ENCODE data around the gene AKT3. TPM values are rescaled to one million over a fixed set of nuclear protein-coding genes. Genes with fewer than 3 reads are reported as not detected.
A peak's percentile ranks its signal among the peaks of the same experiment; 100 is the strongest.

The AKT3 gene
- total RNA-seq, 1 experiment from 2014 or later = 18.7 TPM

DNA sequence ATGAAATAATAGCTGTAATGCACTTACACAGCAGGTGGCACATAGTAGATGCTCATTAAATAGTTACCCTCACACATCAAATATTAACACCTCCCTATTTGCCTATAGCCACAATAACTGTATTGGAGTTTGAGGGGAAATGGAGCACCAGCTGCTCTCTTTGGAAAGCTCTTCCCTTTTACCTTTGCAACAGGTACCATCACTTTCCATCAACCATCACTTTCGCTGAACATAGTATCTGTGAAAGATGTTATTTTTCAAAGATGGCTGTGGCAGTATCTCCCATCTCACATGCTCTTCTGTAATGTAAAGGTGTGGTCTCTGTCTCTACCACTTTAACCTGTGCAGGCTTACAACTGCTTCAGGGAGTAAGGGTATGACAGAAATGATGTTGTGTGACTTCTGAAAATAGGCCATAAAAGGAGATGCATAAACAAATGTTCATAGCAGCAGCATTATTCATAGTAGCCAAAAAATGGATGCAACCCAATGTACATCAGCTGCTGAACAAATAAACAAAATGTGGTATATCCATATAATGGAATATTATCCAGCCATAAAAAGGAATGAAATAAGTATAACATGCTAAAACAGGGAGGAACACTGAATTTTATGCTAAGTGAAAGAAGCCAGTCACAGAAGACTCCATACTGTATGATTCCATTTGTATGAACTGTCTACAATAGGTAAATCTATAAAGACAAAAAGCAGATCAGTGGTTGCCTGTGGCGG is 288.3 kb downstream of the AKT3 start:
- Histone ChIP-seq H3K36me3 (ENCODE audit: low read depth, low read length) (peaks cover 15% of the 10 kb centered on the region), H3K9me2 (replicated peaks; ENCODE audit: low read length) (no peaks in the 10 kb centered on the region), H3K4me3 (ENCODE audit: low read length) (no peak overlapping the region), H3K9me3 (ENCODE audit: low read length) (no peaks in the 10 kb centered on the region), H3K27ac (ENCODE audit: low read length) (no peak overlapping the region), H3K4me1 (ENCODE audit: insufficient read depth, low read length) (peaks cover 12% of the 10 kb centered on the region), H3K79me2 (ENCODE audit: low read length) (no peaks in the 10 kb centered on the region), H3K27me3 (ENCODE audit: low read length) (no peaks in the 10 kb centered on the region), H3F3A (ENCODE audit: low read length, unreplicated experiment) (no peaks in the 10 kb centered on the region), H4K20me1 (ENCODE audit: low read length) (no peaks in the 10 kb centered on the region), H3K9ac (ENCODE audit: low read length) (no peak overlapping the region), H2AFZ (ENCODE audit: low read length) (no peak overlapping the region), H3K4me2 (ENCODE audit: low read length) (no peak overlapping the region)
- POLR2A ChIA-PET (ENCODE audit: unreplicated experiment) = no interaction called here
- DNase-seq (no peak), ATAC-seq (no peak)
- no TSS peak for BruUV-seq (replicated peaks)
- intact Hi-C loops (cut with micrococcal nuclease) = no loop called here
- TF ChIP-seq EZH2 (IDR thresholded peaks at IDR 0.05; ENCODE audit: low read length, unreplicated experiment) (no peak), EZH2phosphoT487 (IDR thresholded peaks at IDR 0.05; ENCODE audit: borderline replicate concordance, low read length) (no peak)
- TF ChIP-seq, protein P1, sequence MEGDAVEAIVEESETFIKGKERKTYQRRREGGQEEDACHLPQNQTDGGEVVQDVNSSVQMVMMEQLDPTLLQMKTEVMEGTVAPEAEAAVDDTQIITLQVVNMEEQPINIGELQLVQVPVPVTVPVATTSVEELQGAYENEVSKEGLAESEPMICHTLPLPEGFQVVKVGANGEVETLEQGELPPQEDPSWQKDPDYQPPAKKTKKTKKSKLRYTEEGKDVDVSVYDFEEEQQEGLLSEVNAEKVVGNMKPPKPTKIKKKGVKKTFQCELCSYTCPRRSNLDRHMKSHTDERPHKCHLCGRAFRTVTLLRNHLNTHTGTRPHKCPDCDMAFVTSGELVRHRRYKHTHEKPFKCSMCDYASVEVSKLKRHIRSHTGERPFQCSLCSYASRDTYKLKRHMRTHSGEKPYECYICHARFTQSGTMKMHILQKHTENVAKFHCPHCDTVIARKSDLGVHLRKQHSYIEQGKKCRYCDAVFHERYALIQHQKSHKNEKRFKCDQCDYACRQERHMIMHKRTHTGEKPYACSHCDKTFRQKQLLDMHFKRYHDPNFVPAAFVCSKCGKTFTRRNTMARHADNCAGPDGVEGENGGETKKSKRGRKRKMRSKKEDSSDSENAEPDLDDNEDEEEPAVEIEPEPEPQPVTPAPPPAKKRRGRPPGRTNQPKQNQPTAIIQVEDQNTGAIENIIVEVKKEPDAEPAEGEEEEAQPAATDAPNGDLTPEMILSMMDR (conservative IDR thresholded peaks at IDR 0.05; ENCODE audit: low read depth, low read length) = no peak
- CTCF ChIA-PET = no interaction called here

- 0 out of 2 replicates have a peak overlapping the region, but pooled peaks have one; percentile 15 for H3K4me2 ChIP-seq (ENCODE audit: low read length)
Measured at GRCh38 chr1:243559575-243560162, 290.4 kb downstream of the AKT3 start.

More at GRCh38 chr1:243559575-243560162, 290.4 kb downstream of the AKT3 start:
- peak; percentile 97 for ATAC-seq
- H3K4me3 ChIP-seq (ENCODE audit: low read length) = no peak overlapping the region
- no peaks in the 10 kb centered on the region for H3K9me3 ChIP-seq (ENCODE audit: low read length)
- 0 out of 2 replicates have a peak overlapping the region, but pooled peaks have one; percentile 7 for H3K27ac ChIP-seq (ENCODE audit: low read length)
- peak; percentile 67 for DNase-seq
- no peaks in the 10 kb centered on the region for H3F3A ChIP-seq (ENCODE audit: low read length, unreplicated experiment)
- no peaks in the 10 kb centered on the region for H4K20me1 ChIP-seq (ENCODE audit: low read length)
- no peaks in the 10 kb centered on the region for H3K9me2 ChIP-seq (replicated peaks; ENCODE audit: low read length)
- ChIA-PET CTCF (no interaction called here), POLR2A (ENCODE audit: unreplicated experiment) (no interaction called here)
- no peaks in the 10 kb centered on the region for H3K27me3 ChIP-seq (ENCODE audit: low read length)
- H3K9ac ChIP-seq (ENCODE audit: low read length) = no peak overlapping the region
- H3K4me1 ChIP-seq (ENCODE audit: insufficient read depth, low read length) = peaks cover 12% of the 10 kb centered on the region
- H3K36me3 ChIP-seq (ENCODE audit: low read depth, low read length) = peaks cover 15% of the 10 kb centered on the region
- TF ChIP-seq EZH2 (IDR thresholded peaks at IDR 0.05; ENCODE audit: low read length, unreplicated experiment) (no peak), EZH2phosphoT487 (IDR thresholded peaks at IDR 0.05; ENCODE audit: borderline replicate concordance, low read length) (no peak)
- TF ChIP-seq, protein P1 (conservative IDR thresholded peaks at IDR 0.05; ENCODE audit: low read depth, low read length) = no peak
- H2AFZ ChIP-seq (ENCODE audit: low read length) = no peak overlapping the region
- intact Hi-C loops (cut with micrococcal nuclease) = no loop called here
- no peaks in the 10 kb centered on the region for H3K79me2 ChIP-seq (ENCODE audit: low read length)
- BruUV-seq (replicated peaks) = no TSS peak
